ENCODE results near the gene JMJD7.

The JMJD7 gene

DNA sequence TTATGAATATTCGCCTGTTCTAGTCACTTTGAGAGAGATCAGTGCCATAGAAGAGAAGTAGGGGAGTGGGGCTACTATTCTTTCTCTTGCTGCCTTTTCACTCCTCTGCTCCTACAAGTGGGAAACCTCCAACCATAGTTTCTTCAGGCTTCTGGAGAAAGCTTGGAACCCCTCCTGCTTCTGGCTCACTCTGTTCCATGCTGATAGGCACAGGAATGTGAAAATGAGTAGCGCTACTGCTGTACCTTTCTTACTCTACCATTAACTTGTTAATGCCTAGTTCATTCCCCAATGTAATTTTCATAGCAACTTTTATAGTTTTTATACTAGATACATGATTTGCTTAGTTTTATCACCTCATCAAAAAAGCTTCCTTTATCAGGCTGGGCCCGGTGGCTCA is 26.7 kb upstream of the JMJD7 start:
- no peak for DNase-seq (ENCODE audit: low spot score)

DNA sequence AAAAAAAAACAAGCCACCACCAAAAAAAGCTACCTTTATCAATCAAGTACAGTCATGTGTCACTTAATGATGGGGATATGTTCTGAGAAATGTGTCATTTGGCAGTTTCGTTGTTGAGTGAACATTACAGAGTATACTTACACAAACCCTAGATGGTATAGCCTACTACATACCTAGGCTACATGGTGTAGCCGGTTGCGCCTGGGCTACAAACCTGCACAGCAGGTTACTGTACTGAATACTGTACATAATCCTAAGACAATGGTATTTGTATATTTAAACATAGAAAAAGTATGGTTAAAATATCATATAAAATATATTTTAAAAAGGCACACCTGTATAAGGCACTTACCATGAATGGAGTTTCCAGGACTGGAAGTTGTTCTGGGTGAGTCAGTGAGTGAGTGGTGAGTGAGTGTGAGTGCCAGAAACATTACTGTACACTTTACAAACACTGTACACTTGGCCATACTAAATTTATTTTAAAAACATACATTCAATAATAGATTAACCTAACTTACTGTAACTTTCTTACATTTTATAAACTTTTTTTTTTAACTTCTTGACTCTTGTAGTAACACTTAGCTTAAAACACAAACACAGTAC is 25.9 kb upstream of the JMJD7 start:
- no peak for DNase-seq (ENCODE audit: low spot score)

DNA sequence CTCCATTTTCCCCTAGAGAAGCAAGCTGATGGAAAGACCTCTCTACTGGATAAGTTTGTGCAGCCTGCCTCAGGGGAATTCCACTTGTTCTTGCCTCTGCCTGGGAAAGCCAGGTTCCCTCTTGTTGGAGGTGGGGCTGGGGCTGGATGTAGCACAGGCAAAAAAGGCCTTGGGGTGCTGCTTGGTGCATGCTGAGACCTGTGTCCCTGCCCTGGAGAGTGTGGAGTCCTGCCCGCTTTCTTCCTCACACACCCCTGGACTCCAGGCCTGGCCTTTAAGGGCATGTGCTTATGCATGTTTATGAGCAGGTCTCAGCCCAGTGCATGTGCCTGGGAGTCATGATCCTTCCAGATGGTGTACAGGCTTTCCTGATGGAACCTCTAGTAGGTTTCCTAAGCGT is 23.5 kb upstream of the JMJD7 start:
- no peak for DNase-seq (ENCODE audit: low spot score)

DNA sequence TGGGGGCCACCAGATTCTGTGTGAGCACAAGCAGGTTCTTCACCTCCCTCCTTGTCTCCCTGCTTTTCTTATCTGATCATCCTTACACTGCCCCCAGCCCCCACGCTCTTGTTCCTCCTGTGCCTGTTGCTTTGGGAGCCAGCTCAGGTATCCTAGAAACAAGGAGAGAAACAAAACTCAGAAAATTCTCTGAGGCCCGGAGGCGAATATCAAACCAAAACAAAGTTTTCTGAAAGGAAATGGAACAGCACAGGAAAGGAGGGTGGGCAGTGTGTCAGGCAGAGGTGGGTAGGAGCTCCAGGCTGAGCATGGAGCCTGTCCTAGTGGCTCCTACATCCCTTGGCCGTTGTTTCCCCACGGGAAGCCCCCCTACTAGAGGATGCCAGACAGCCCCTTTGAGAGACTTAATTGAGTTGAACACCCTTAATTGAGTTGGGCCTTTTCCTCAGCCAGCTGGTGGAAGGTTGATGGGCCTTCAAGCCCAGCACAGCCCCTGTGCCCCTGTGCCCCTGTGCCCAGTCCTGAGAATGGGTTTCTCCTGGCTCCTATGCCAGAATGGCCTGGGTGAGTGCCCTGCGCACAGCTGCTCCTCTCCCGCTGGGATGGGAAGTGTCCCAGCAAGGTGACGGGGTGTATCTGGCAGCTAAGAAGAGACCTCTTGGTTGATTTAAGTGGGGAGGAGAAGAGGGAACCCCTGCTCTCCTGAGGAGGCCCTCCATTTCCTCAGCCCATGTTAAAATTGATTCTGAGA is 22.8 kb upstream of the JMJD7 start:
- no peak for DNase-seq (ENCODE audit: low spot score)

DNA sequence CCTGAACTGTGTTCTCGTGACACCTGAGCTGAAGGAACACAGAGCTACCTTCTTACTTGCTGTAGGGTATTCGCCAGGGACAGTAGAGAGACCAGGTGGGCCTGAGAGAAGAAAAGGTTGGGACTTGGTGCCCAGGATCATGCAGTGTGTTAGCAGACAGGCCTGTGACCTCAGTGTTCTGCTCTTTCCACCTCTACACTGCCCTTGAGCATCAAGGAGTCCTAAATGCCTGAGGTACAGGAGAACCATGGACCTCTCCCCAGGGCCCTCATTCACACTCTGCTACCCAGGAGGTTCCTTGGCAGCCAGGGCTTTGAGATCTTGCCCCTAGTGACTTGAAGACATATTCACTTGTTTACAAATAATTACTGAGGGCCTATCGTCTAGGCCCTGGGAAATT is 22.2 kb upstream of the JMJD7 start:
- DNase-seq (ENCODE audit: low spot score), result no peak

DNA sequence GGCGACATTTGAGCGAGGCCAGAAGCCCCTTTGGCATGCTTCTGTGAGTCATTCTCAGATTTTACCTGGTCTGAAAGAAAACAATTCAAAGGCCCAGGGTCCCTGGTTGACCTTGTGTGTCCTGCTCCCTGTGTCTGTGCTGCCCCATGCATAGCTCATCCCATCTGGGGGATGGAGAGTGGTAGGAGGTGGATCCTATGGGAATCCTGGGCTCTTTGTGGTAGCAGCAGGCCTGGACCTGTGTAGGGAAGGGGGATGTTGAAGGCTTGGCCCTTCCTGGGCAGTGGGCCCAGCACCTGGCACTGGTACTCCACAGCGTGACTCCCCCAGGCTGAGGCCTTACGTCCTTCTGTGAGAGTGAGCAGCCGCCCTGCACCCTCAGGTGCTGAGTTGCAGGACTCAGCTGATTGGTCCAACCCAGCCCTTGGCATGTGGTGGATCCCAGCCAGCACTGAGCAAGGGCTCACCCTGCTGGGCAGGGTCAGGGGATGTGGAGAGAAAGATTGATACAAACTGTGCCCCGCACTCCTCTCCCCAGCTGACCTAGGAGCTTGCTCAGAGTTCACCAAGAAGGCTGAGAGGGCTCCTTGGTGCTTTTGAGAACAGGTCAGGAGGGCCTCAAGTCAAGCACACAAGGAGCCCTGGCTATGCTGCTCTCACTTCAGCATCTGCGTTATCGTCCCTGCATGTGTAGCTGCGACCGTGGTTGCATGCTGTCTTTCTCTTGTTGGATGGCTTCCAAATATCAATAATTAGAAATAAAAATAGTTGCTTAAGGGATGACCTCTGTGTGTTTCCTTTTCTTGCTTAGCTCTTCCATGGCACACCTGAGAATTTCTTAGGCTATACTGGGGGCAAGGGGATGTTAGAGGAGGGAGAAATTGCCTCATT is 21.4 kb upstream of the JMJD7 start:
- no peak for DNase-seq (ENCODE audit: low spot score)

DNA sequence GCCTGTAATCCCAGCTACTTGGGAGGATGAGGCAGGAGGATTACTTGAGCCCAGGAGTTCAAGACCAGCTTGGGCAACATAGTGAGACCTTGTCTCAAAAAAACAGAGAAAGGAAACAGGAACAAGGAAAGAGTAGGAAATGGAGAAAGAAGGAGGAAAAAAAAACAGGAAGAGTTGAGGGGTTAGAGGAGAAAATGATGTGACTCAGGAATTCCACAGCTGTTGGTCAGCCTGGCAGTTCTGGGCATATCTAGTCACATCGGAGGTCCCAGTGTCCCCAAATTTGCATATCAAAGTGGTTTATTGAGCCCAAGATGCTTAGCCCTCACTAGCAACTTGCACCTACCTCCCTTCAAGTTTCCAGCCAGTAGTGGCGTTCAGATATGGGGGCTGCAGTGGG is 18.8 kb upstream of the JMJD7 start:
- no peak for DNase-seq (ENCODE audit: low spot score)

DNA sequence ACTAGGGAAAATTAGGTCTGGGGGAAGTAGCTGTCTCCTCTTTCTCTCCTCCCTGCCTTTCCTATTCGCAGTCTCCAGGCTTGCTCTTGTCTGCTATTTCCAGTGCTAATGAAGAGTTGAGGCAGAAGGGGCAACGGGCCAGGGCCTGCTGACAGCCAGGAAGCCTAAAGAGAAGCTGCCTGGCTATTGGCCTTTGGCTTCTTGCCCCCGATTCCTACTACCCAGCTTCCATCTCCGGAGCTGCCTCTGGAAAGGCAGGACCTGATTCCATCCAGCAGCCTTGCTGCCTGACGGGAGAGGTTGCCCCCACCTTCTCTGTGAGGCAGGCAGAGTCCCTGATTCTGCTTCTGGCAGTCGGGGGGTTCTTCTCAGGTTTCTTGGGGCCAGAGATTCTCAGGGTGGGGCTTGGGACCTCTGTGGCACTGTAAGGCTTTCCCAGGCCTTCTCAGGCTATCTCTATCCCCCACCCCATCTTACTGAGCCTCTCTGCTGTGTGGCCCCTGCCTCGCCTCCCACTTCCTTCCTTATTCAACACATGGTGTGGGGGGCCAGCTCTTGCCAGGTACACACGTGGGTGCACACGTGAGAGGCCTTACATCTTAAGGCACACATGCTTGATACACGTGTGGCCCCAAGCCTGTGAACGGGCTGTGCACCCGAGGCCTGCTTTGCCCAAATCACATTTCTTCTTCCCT is 18.2 kb upstream of the JMJD7 start:
- no peak for DNase-seq (ENCODE audit: low spot score)

DNA sequence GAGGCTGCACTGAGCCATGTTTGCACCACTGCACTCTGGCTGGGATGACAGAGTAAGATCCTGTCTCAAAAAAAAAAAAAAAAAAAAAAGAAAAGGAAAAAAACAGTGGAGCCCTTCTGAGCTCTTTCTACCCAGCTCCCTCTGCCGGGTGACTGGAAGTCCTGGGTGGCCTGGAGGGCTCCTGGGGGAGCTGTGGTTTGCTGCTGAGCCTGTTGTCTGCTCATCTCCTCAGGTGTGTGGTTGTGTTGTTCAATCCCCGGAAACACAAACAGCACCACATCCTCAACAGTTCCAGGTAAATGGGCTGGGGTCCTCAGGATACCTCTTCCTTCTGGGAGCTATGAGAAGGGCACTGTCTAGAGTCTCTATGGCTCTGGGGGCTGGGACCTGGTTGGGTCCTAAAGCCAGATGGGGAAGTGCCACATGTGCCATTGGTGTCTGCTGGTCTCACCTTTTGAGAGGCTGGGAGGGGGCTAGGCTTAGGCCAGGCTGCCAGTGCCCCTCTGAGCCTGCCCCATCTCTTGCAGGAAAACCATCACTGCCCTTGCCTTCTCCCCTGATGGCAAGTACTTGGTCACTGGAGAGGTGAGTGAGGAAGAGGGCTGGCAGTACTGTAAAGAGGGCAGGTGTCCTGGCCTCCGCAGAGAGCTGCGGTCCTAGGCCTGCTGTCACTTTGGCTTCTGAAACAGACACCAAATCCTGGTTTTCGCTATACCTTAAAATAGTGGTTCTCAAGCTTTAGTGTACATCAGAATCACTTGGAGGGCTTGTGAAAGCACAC is 17.1 kb upstream of the JMJD7 start:
- DNase-seq (ENCODE audit: low spot score), result no peak

DNA sequence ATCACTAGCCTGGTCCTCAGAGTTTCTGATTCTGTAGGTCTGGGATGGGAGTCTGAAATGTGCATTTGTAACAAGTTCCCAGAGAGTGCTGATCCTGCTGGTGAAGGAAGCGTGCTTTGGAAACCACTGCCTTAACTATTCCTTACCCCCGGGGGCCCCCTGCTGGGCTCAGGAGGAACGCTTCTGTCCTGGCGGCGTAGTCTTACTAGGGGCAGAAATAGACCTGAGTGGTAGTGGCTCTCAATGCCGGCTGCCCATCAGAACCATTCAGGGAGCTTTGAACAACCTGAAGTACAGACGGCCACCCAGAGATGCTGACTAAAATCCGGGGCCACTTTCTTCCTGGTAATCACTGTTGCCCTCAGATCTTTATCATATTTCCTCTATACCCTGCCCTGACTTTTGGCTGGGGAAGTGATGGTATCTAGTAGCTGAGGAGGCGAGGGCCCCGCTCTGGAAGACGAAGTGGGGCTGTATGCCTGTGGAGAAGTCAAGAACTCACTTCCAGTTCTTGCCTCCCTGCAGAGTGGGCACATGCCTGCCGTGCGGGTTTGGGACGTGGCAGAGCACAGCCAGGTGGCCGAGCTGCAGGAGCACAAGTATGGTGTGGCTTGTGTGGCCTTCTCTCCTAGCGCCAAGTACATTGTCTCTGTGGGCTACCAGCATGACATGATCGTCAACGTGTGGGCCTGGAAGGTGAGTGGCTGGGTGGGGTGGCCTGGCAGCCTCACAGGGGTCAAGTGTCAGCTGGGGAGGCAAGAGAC is 16.3 kb upstream of the JMJD7 start:
- DNase-seq (ENCODE audit: low spot score), result peak; percentile 58

DNA sequence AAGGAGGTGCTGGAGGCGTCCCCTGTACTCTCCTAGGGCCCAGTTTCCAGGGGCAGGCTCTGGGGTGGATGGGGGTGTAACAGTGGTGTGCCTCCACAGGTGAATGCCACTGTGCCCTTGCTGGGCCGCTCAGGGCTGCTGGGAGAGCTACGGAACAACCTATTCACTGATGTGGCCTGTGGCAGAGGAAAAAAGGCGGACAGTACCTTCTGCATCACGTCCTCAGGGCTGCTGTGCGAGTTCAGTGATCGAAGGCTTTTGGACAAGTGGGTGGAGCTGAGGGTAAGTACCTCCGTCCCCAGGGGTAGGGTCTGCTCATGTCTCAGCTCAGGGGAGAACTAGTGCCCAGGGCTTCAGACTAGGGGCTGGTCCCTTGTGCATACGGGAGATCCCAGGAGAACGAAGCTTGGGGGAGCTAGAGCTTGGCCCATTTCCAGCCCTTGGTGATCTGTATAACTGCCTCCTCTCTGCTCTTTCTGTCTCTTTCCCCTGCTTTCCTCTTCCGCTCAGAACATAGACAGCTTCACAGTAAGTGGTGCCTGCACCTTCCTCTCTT is 15.0 kb upstream of the JMJD7 start:
- no peak for DNase-seq (ENCODE audit: low spot score)

DNA sequence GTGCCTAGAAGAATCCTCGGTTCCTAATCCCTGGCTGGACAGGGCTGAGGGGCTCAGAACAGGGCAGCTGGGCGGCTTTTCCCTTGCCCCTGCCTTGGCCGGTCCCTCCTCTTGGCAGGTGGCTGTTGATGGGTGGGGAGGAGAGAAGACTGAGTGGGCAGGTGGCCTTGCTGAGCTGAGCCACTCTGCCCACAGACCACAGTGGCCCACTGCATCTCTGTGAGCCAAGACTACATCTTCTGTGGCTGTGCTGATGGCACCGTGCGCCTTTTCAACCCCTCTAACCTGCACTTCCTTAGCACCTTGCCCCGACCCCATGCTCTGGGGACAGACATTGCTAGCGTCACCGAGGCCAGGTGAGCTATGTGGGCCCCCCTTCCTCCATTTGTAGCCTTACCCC is 14.5 kb upstream of the JMJD7 start:
- DNase-seq (ENCODE audit: low spot score), result no peak

DNA sequence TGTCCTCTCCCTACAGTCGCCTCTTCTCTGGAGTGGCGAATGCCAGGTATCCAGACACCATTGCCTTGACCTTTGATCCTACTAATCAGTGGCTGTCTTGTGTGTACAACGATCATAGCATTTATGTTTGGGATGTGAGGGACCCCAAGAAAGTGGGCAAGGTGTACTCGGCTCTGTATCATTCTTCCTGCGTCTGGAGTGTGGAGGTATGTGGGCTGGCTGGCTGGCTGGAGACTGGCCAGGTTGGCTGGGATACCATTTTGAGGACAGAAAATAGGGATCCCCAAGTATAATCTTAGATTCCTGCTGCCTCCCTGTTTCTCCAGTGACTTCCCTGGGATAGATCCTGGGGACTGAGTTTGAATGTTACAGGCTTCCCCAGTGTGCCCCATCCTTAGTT is 13.4 kb upstream of the JMJD7 start:
- DNase-seq (ENCODE audit: low spot score), result no peak

DNA sequence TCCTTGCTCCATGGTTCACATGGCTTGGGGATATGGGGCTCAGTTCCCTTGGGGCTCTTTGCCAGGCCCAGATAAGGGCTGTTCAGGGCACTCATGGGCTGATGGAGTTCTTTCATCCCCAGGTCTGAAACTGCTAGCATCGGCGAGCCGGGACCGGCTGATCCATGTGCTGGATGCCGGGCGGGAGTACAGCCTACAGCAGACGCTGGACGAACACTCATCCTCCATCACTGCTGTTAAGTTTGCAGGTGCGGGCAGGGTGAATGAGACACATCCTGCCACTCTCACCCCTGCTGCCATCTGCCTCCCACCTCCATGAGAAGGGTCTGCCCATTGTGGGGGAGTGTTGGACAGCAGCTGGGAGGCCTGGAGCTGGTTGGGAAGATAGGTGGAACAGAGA is 11.1 kb upstream of the JMJD7 start:
- DNase-seq (ENCODE audit: low spot score), result no peak

DNA sequence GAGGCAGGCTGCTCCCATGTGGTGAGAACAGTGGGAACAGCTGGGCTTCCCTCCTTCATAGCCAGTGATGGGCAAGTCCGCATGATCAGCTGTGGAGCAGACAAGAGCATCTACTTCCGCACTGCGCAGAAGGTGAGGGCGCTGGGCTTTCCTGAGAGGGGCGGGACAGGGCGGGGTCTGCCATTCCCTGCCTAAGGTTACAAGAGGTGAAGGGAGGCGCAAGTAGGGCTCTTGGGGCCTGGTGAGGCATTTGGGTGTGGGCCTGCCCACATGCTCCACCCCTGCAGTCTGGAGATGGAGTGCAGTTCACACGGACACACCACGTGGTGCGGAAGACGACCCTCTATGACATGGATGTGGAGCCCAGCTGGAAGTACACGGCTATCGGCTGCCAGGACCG is 10.6 kb upstream of the JMJD7 start:
- DNase-seq (ENCODE audit: low spot score), result no peak

DNA sequence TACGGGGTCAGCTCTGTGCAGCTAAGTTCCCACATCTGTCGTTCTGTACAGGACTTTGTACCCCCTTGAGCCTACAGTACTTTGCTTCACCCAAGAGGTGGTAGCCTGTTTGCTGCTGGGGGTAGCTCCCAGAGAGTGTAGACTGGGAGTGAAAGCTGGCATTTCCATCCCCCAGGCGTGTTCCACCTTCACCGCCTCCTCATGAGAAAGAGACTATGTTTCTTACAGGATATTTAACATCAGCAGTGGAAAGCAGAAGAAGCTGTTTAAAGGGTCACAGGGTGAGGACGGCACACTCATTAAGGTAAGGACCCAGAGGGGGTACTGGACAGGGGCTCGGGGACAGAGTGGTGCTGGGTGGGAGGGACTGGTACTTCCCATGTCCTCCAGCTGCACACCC is 10.1 kb upstream of the JMJD7 start:
- DNase-seq (ENCODE audit: low spot score), result no peak

DNA sequence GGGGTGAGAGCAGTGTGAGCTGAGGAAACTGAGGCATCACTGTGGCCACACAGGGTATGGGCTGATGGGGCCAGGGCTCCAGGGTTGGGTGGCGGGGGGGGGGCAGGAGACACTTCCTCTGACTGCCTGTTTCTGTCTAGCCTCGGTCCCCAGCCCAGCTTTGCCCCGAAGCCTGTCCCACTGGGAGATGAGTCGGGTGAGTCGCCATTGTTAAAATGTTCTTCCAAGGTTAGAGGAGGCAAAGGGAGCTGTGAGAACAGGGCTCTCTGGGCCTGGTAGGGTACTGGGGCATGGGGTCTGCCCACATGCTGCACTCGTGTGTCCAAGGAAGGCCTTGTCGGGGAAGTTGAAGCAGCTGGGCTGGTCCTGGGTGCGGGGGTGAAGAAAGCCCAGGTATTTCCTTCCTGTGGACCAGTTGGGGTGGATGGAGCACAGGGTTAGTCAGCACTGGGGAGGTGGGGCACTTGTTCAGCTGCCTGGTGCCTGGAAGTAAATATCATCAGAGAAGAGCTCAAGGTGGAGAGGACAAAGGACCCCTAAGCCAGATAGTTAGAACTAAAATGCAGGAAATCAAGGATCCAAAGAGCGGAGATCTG is 8.3 kb upstream of the JMJD7 start:
- DNase-seq (ENCODE audit: low spot score), result no peak

DNA sequence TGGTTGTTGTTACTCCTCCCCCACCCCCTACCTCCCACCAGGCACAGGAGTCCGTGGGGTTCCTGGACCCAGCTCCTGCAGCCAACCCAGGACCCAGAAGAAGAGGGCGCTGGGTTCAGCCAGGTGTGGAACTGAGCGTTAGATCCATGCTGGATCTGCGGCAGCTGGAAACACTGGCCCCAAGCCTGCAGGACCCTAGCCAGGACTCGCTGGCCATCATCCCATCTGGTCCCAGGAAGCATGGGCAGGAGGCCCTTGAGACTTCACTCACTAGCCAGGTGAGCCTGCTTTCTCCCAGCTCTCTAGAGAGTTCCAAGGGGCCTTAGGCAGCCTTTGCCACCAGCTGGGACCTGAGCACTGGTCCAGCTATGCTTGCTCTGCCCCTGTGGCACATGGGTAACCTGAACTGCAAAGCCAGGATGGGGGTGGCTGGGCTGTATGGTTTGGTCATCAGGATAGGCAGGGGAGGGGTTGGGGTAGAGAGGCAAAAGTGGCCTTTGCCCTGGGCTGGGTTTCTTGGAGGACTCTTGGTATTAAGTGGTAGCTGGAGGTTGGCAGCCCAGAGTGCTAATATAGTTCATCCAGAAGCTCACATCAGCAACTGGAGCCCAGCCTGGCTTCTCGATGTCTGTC is 7.0 kb upstream of the JMJD7 start:
- no peak for DNase-seq (ENCODE audit: low spot score)

DNA sequence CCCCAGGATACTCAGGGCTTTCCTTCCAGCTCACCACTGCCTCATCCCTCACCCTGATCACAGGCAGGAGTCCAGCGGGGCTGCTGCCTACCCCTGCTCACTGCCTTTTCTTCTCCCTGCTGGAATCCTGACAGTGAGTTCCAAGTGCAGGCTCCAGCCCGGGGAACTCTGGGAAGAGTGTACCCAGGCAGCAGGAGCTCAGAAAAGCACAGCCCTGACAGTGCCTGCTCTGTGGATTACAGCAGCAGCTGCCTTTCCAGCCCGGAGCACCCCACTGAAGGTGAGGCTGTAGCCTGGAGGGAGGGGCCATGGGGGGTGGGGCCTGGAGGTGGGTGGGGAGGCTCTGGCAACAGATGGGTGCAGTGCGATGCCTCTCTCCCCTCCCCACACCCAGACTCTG is 6.1 kb upstream of the JMJD7 start:
- no peak for DNase-seq (ENCODE audit: low spot score)

DNA sequence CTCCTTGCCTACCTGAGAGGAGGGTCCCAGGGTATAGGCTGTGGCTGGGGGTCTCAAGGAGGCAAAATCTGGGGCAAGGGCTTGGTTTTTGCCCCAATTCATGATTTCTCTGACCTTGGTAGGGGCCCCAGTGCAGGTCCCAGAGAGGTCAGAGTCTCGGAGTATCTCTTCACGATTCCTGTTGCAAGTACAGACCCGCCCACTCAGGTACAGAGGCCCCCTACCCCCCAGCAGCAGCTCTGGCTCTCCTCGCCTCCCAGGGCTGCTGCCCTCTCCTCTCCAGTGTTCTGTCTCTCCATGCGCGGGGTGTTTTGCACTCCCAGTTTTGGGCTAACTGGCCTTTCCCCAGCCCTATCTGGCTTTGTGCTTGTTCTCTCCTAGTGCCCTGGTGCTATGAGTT is 5.4 kb upstream of the JMJD7 start:
- DNase-seq (ENCODE audit: low spot score), result no peak
